ENCODE measurements around the gene SAP30L. TPM values are rescaled to one million over a fixed set of nuclear protein-coding genes. Genes with fewer than 3 reads are reported as not detected.

The SAP30L gene
- total RNA-seq, 1 experiment from 2014 or later: 32.5 TPM

- intact Hi-C loops (cut with micrococcal nuclease; ENCODE audit: unreplicated experiment): loop anchor here (1.0 kb wide), 1 partner anchor 39 kb away; no protein-coding TSS in a partner anchor
- POLR2A ChIA-PET: no interaction called here
- Mint-ChIP-seq H3K4me3 (ENCODE audit: unreplicated experiment) (no peak overlapping the region), H3K27ac (ENCODE audit: unreplicated experiment) (no peak overlapping the region), H3K9me3 (ENCODE audit: unreplicated experiment) (no peaks in the 10 kb centered on the region), H3K36me3 (ENCODE audit: insufficient read depth, unreplicated experiment) (peaks cover 2% of the 10 kb centered on the region), H3K27me3 (ENCODE audit: insufficient read depth, unreplicated experiment) (no peaks in the 10 kb centered on the region), H3K4me1 (ENCODE audit: low read depth, unreplicated experiment) (peaks cover 5% of the 10 kb centered on the region)
- BruUV-seq (replicated peaks): no TSS peak
- peak in 1 of 2 experiments; percentile 35 for DNase-seq
- H3K4me1 ChIP-seq: peaks cover 8% of the 10 kb centered on the region
- H3K9me3 ChIP-seq: no peaks in the 10 kb centered on the region
- H3K36me3 ChIP-seq (ENCODE audit: control insufficient read depth, insufficient read depth, low read length): no peaks in the 10 kb centered on the region
- TF ChIP-seq CTCF (IDR thresholded peaks at IDR 0.05; ENCODE audit: insufficient read depth in 1 of 2, low read depth in 1 of 2, low read length in 1 of 2, severe bottlenecking in 1 of 2, unreplicated experiment in 1 of 2): peak; percentile 21 to 42
- CTCF ChIA-PET: no interaction called here
- no peaks in the 10 kb centered on the region for H3K27me3 ChIP-seq (replicated peaks; ENCODE audit: control insufficient read depth, insufficient read depth, low read length)
- no peak overlapping the region for H3K4me3 ChIP-seq (ENCODE audit: low read depth, low read length)
Observed at GRCh38 chr5:154461531-154461930, 15.7 kb downstream of the SAP30L start.

DNA sequence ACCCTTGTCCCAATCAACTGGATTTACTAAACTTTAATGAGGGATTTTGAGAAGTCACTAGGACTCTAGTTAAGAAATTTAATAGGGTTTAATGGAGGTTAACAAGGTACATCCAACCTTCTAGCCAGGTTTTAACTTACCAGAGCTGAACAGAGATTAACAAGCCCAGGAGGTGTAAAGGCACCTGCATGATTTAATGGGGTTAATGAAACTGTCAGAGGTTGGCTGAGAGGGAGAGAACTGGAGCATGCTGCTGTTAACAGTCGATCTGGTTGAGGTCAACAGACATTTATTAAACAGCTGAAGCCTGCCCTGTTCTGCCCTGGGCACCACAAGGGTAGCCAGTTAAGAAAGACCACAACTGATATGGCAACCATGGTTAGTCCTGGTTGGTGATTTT is 18.6 kb downstream of the SAP30L start:
- no peak for TF ChIP-seq CTCF (IDR thresholded peaks at IDR 0.05; ENCODE audit: insufficient read depth in 1 of 2, low read depth in 1 of 2, low read length in 1 of 2, severe bottlenecking in 1 of 2, unreplicated experiment in 1 of 2)
- no peak overlapping the region for H3K27ac Mint-ChIP-seq (ENCODE audit: unreplicated experiment)

DNA sequence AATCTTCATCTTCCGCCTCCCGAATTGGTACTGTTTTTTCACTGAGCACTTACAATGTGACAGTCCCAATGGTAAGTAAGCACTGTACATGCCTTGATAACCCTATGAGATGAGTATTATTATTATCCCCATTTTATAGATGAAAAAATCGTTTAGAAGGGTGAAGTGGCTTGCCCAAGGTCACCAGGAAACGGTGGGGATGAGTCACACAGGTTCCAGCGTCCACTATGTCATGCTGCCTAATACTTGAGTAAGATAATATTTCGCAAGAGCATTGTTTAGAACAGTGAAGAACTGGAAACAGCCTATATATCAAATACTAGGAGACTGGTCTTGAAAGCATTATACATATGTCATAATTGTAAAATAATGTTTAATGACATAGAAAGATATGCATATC is 19.4 kb downstream of the SAP30L start:
- H3K4me1 ChIP-seq: peaks cover 8% of the 10 kb centered on the region
- Mint-ChIP-seq H3K9me3 (ENCODE audit: unreplicated experiment) (no peaks in the 10 kb centered on the region), H3K36me3 (ENCODE audit: insufficient read depth, unreplicated experiment) (no peaks in the 10 kb centered on the region), H3K4me1 (ENCODE audit: low read depth, unreplicated experiment) (peaks cover 11% of the 10 kb centered on the region), H3K27me3 (ENCODE audit: insufficient read depth, unreplicated experiment) (no peaks in the 10 kb centered on the region), H3K4me3 (ENCODE audit: unreplicated experiment) (no peak overlapping the region), H3K27ac (ENCODE audit: unreplicated experiment) (no peak overlapping the region)
- H3K27me3 ChIP-seq (replicated peaks; ENCODE audit: control insufficient read depth, insufficient read depth, low read length): no peaks in the 10 kb centered on the region
- no TSS peak for BruUV-seq (replicated peaks)
- ChIA-PET CTCF (no interaction called here), POLR2A (no interaction called here)
- DNase-seq: no peak
- no peak overlapping the region for H3K4me3 ChIP-seq (ENCODE audit: low read depth, low read length)
- no peaks in the 10 kb centered on the region for H3K36me3 ChIP-seq (ENCODE audit: control insufficient read depth, insufficient read depth, low read length)
- TF ChIP-seq CTCF (IDR thresholded peaks at IDR 0.05; ENCODE audit: insufficient read depth in 1 of 2, low read depth in 1 of 2, low read length in 1 of 2, severe bottlenecking in 1 of 2, unreplicated experiment in 1 of 2): no peak
- intact Hi-C loops (cut with micrococcal nuclease; ENCODE audit: unreplicated experiment): no loop called here
- H3K9me3 ChIP-seq: no peaks in the 10 kb centered on the region

More for the DNA sequence above, 18.6 kb downstream of the SAP30L start:
- no peak for DNase-seq
- no peaks in the 10 kb centered on the region for H3K27me3 ChIP-seq (replicated peaks; ENCODE audit: control insufficient read depth, insufficient read depth, low read length)
- peaks cover 8% of the 10 kb centered on the region for H3K4me1 ChIP-seq
- BruUV-seq (replicated peaks): no TSS peak
- no peaks in the 10 kb centered on the region for H3K36me3 ChIP-seq (ENCODE audit: control insufficient read depth, insufficient read depth, low read length)
- intact Hi-C loops (cut with micrococcal nuclease; ENCODE audit: unreplicated experiment): no loop called here
- Mint-ChIP-seq H3K36me3 (ENCODE audit: insufficient read depth, unreplicated experiment) (no peaks in the 10 kb centered on the region), H3K4me1 (ENCODE audit: low read depth, unreplicated experiment) (peaks cover 11% of the 10 kb centered on the region), H3K4me3 (ENCODE audit: unreplicated experiment) (no peak overlapping the region), H3K9me3 (ENCODE audit: unreplicated experiment) (no peaks in the 10 kb centered on the region), H3K27me3 (ENCODE audit: insufficient read depth, unreplicated experiment) (no peaks in the 10 kb centered on the region)
- POLR2A ChIA-PET: no interaction called here
- H3K4me3 ChIP-seq (ENCODE audit: low read depth, low read length): no peak overlapping the region
- CTCF ChIA-PET: no interaction called here
- no peaks in the 10 kb centered on the region for H3K9me3 ChIP-seq

All from Caco-2 (cell line).